Smooth muscle cell (in vitro differentiated cells): ENCODE results near the gene TRABD2B. TPM values are rescaled to one million over a fixed set of nuclear protein-coding genes. Genes with fewer than 3 reads are reported as not detected.

ENCODE experiments used
- DNase-seq: peaks from one replicate; lab custom pipeline; 2025; ENCODE audit not compliant: unreplicated experiment; lab: John Stamatoyannopoulos, UW
- H2AFZ ChIP-seq: fragments of 200-600 bp; sonication (generic); 2 replicates; pipeline ENCODE4 v1.6.0; 2016; ENCODE audit warnings: antibody characterized with exemption, low read depth, mild to moderate bottlenecking
- H3F3A ChIP-seq: fragments of 200-600 bp; sonication (generic); 2 replicates; pipeline ENCODE4 v1.6.0; 2017; ENCODE audit warnings: antibody characterized with exemption, low read depth
- H3K27ac ChIP-seq: fragments of 200-600 bp; sonication (generic); 2 replicates; pipeline ENCODE4 v1.5.1; 2016; ENCODE audit warnings: low read depth, mild to moderate bottlenecking
- H3K27me3 ChIP-seq: fragments of 200-600 bp; sonication (generic); 2 replicates; pipeline ENCODE4 v1.6.1; 2016; ENCODE audit warnings: low read depth, mild to moderate bottlenecking
- H3K36me3 ChIP-seq: fragments of 200-600 bp; sonication (generic); 2 replicates; pipeline ENCODE4 v1.5.1; 2016; ENCODE audit warnings: low read depth
- H3K4me1 ChIP-seq: fragments of 200-600 bp; sonication (generic); 2 replicates; pipeline ENCODE4 v1.5.1; 2016; ENCODE audit warnings: low read depth
- H3K4me2 ChIP-seq: fragments of 200-600 bp; sonication (generic); 2 replicates; pipeline ENCODE4 v1.6.0; 2016; ENCODE audit warnings: mild to moderate bottlenecking
- H3K4me3 ChIP-seq: fragments of 200-600 bp; sonication (generic); 2 replicates; pipeline ENCODE4 v1.5.1; 2016; ENCODE audit warnings: mild to moderate bottlenecking
- H3K79me2 ChIP-seq: fragments of 200-600 bp; sonication (generic); 2 replicates; pipeline ENCODE4 v1.6.0; 2016; ENCODE audit warnings: low read depth, mild to moderate bottlenecking
- H3K9ac ChIP-seq: fragments of 200-600 bp; sonication (generic); 2 replicates; pipeline ENCODE4 v1.6.0; 2016; ENCODE audit warnings: low read depth
- H3K9me3 ChIP-seq: fragments of 200-600 bp; sonication (generic); replicated peaks from 2 replicates; pipeline ENCODE4 v1.5.1; 2016; ENCODE audit warnings: low read depth
- H4K20me1 ChIP-seq: fragments of 200-600 bp; sonication (generic); 2 replicates; pipeline ENCODE4 v1.6.0; 2016; ENCODE audit warnings: low read depth
- WGBS: methylation state at CpG from one replicate; pipeline ENCODE4 v1.1.7; 2016; ENCODE audit warnings: low lambda C conversion rate; 5-methylcytosine and 5-hydroxymethylcytosine counted together
- polyA plus RNA-seq: library from polyadenylated mRNA; unstranded; fragments of >200 nt; fragmentation: Nextera tagmentation; extraction: Ambion mirVana; gene quantifications from 2 replicates; pipeline ENCODE4 v1.2.1, GENCODE V29; 2016
- total RNA-seq: library from RNA; depleted of rRNA; stranded (reverse); fragments of >200 nt; gene quantifications from 2 replicates; pipeline ENCODE4 v1.2.3, GENCODE V29; 2014
- TF ChIP-seq, protein P1 (sequence below): fragments of 200-600 bp; sonication (generic); IDR thresholded peaks from 2 replicates; pipeline ENCODE4 v1.5.1; 2017; ENCODE audit warnings: borderline replicate concordance, mild to moderate bottlenecking, antibody characterized with exemption; ENCODE audit not compliant: insufficient read depth, poor library complexity, severe bottlenecking

TRABD2B gene
- total and polyA plus RNA-seq, 2 experiments from 2014 or later, result 0.94 to 4.9 TPM

DNA sequence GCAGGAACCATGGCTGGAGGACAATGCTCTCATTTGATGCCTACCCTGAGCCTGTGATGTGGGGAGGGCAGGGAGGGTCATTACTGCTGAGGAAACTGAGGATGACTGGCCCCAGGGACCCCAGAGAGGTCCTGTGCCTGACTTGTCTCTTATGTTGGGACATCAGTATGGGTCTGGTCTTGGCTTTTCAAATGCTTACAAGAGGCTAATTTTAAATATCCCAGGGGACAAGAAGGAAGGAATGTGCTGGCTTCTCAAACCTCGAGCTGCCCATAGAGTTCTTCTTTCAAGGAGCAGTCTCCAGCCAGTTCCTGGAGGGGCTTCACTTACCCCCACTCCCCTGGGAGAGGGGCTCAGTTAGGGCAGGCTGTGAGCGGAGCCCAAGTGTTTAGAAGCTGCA is 168.2 kb downstream of the TRABD2B start:
- Histone ChIP-seq H3K4me3 (no peak overlapping the region), H3K9me3 (no peaks in the 10 kb centered on the region), H4K20me1 (peaks cover 89% of the 10 kb centered on the region), H3K79me2 (no peaks in the 10 kb centered on the region), H3K4me2 (no peak overlapping the region), H3K4me1 (no peaks in the 10 kb centered on the region), H2AFZ (no peak overlapping the region), H3K27ac (no peak overlapping the region), H3K9ac (no peak overlapping the region), H3K27me3 (no peaks in the 10 kb centered on the region), H3F3A (no peaks in the 10 kb centered on the region), H3K36me3 (no peaks in the 10 kb centered on the region)
- TF ChIP-seq, protein P1, sequence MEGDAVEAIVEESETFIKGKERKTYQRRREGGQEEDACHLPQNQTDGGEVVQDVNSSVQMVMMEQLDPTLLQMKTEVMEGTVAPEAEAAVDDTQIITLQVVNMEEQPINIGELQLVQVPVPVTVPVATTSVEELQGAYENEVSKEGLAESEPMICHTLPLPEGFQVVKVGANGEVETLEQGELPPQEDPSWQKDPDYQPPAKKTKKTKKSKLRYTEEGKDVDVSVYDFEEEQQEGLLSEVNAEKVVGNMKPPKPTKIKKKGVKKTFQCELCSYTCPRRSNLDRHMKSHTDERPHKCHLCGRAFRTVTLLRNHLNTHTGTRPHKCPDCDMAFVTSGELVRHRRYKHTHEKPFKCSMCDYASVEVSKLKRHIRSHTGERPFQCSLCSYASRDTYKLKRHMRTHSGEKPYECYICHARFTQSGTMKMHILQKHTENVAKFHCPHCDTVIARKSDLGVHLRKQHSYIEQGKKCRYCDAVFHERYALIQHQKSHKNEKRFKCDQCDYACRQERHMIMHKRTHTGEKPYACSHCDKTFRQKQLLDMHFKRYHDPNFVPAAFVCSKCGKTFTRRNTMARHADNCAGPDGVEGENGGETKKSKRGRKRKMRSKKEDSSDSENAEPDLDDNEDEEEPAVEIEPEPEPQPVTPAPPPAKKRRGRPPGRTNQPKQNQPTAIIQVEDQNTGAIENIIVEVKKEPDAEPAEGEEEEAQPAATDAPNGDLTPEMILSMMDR, result no peak
- no peak for DNase-seq
- WGBS, result 89% methylated on average over 2 of the region's 2 CpGs

DNA sequence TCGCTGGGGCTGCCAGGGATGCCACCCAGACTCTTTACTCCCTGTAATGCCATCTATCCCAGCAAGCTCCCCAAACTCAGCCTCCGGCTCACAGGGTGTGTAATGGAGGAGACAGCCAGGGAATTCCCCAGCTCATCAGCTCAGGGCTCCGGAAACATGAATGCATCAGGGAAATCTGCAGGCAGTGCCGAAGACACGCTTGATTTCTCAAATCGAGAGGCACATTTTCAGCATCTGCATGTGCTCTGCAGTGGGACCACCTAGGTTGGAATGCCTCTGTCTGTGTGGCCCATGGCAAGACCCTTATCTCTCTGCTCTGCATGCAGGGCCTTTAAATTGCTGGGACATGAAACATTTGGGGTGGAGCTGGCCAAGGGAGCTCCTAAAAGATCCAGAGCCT is 170.1 kb downstream of the TRABD2B start:
- Histone ChIP-seq H3K4me2 (no peak overlapping the region), H3K27ac (no peak overlapping the region), H3K79me2 (no peaks in the 10 kb centered on the region), H4K20me1 (peaks cover 89% of the 10 kb centered on the region), H3K4me3 (no peak overlapping the region), H2AFZ (no peak overlapping the region), H3K36me3 (no peaks in the 10 kb centered on the region), H3F3A (no peaks in the 10 kb centered on the region), H3K9me3 (no peaks in the 10 kb centered on the region), H3K4me1 (no peaks in the 10 kb centered on the region), H3K9ac (no peak overlapping the region), H3K27me3 (no peaks in the 10 kb centered on the region)
- 88% methylated on average over 6 of the region's 6 CpGs for WGBS
- no peak for DNase-seq
- TF ChIP-seq, protein P1, result no peak

DNA sequence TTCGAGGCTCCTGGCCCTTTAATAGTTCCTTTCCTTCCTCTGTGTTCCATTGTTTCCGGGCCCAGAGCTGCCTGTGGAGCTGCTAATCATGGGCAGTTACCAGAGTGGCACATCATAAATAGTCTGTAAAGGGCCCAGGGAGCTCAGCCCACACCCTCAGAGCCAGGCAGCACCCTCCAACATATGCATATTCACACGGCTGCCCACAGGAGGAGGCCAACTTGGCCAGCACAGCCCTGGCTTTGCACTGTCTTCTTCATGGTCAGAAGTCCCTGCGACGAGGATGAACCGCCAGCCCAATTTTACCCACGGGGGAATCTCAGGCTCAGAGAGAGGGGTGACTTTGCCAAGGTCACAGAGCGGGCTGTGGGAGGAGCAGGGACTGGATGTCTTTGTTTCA is 172.5 kb downstream of the TRABD2B start:
- Histone ChIP-seq H3K9ac (no peak overlapping the region), H3K4me1 (no peaks in the 10 kb centered on the region), H3K4me3 (no peak overlapping the region), H2AFZ (no peak overlapping the region), H3K27me3 (no peaks in the 10 kb centered on the region), H3K36me3 (no peaks in the 10 kb centered on the region), H4K20me1 (peaks cover 81% of the 10 kb centered on the region), H3K79me2 (no peaks in the 10 kb centered on the region), H3K27ac (no peak overlapping the region), H3K4me2 (no peak overlapping the region), H3F3A (no peaks in the 10 kb centered on the region), H3K9me3 (no peaks in the 10 kb centered on the region)
- TF ChIP-seq, protein P1, result no peak
- no peak for DNase-seq
- WGBS, result 89% methylated on average over 8 of the region's 8 CpGs

DNA sequence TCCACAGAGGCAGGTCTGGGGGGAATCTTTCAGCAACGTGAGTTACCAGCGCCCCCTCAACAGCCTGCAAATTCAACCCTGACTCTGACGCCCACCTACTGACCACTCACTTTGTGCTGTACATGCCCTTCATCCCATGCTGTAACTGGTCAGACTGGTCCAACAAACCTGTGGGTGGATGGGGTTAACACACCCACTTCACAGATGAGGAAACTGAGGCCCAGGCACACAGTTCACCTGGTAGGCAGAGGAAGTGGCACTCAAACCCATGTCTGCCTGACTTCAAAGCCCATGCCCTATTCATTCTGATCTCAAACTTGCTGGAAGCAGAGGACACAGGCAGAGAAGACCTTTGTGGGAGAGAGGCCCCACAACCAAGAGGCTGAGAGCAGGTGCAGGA is 172.9 kb downstream of the TRABD2B start:
- Histone ChIP-seq H3K4me1 (no peaks in the 10 kb centered on the region), H3K4me2 (no peak overlapping the region), H3K36me3 (no peaks in the 10 kb centered on the region), H3K79me2 (no peaks in the 10 kb centered on the region), H3F3A (no peaks in the 10 kb centered on the region), H3K9me3 (no peaks in the 10 kb centered on the region), H3K27ac (no peak overlapping the region), H2AFZ (no peak overlapping the region), H3K27me3 (no peaks in the 10 kb centered on the region), H3K4me3 (no peak overlapping the region), H4K20me1 (peaks cover 81% of the 10 kb centered on the region), H3K9ac (no peak overlapping the region)
- TF ChIP-seq, protein P1, result no peak
- DNase-seq, result no peak
- 96% methylated on average over 3 of the region's 3 CpGs for WGBS
